G401.6 (cell line): ENCODE measurements around the gene ARID1B.

Source experiments
- FAIRE-seq: peaks from 2 replicates; lab custom pipeline; 2012; peaks lifted over from hg19 to GRCh38; lab: Jason Lieb, UNC

The ARID1B gene

GRCh38 chr6:156825475-156825874, 48.3 kb downstream of the ARID1B start:
- no peak for FAIRE-seq

GRCh38 chr6:156826290-156826955, 49.2 kb downstream of the ARID1B start:
- no peak for FAIRE-seq

- no peak for FAIRE-seq
Measured at GRCh38 chr6:156827382-156827781, 50.2 kb downstream of the ARID1B start.

GRCh38 chr6:156828280-156828703, 51.1 kb downstream of the ARID1B start:
- no peak for FAIRE-seq

DNA sequence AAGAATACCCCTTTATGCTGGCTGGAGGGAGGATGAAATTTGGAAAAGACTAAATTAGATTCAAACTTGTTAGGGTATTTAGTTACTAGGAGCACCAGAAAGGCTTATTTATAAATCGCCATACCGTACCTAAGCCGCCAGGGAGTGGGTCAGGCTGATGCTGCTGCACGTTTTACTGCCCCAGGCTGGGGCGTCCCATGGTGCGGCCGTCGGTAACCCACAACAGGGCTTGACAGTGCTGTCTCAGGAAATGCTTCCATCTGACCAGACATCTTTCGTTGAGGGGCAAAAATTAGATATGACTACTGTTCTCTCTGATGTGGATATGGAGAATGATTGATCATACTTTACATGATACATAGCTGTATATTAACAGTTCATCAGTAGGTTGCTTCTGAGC, 52.9 kb downstream of the ARID1B start:
- no peak for FAIRE-seq

GRCh38 chr6:156832231-156832647, 55.1 kb downstream of the ARID1B start:
- no peak for FAIRE-seq

- no peak for FAIRE-seq
Measured at GRCh38 chr6:156832669-156833068, 55.5 kb downstream of the ARID1B start.

GRCh38 chr6:156833755-156834154, 56.6 kb downstream of the ARID1B start:
- FAIRE-seq, result no peak

DNA sequence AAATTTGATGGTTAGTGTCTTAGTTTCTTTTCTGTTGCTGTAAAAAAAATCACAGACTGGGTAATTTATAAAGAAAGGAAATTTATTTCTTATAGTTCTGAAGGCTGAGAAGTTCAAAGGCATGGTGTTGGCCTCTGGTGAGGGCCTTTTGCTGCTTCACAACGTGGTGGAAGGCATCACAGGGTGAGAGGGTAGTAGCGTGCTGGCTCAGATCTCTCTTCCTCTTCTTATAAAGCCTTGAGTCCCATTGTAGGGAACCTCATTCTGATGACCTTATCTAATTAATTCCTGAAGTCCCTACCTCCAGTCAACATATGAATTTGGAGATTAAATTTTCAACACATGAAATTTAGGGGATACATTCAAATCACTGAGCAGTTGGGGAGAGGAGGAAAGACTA, 62.0 kb downstream of the ARID1B start:
- no peak for FAIRE-seq

DNA sequence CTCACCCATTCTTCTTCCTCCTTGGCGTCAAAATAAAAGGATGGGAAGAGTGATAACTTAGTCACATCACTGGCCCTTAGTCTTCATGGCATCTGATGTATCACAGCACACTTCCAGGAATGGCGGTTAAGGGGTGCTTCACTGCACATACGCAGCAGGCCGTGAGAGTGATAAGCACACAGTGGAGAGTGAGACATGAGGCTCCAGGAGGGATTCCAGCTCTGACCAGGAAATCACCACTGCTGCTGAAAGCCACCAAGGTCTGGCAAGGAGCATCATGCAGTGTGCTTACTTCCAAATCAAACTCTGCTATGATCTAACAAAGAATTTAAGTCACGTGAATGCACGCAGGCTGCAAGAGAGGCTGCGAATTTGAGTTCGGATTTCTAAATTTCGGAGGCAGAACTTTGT, 62.4 kb downstream of the ARID1B start:
- FAIRE-seq, result no peak

DNA sequence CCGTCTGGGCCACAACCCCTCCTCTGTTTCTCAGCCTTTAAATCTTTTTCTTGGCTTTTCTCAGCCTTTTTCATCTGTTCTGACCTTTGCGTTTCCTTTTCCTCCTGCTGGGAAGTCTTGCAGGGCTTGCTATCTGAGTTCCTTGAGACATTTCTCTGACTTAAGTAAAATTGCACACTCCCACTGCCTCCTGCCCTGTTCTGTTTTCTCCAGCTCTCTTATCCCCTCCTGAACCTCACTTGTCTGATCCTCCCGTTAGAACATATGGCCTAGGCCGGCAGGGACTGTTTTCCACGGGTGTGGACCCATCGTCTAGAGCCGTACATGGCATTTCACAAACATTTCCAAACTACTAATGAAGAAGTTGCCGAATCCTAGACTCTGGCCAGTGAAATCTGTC, 63.0 kb downstream of the ARID1B start:
- no peak for FAIRE-seq

GRCh38 chr6:156840606-156841005, 63.4 kb downstream of the ARID1B start:
- no peak for FAIRE-seq

DNA sequence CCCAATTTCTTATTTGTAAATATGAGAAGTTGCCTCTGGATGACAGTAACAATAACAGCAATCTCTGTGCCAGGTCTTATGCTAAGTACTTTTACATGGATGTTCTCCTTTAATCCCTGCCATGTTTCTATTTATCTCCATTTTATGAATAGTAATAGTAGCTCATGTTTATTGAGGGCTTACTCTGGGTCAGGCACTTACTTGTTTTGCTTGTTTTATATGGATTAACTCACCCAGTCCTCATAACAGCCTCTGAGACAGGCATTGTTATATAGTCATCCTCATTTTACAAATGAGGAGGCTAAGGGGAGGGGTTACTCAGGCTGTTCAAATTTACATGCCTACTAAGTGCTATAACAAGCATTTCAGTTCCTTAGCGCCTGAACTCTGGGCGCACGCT, 64.3 kb downstream of the ARID1B start:
- FAIRE-seq, result no peak

DNA sequence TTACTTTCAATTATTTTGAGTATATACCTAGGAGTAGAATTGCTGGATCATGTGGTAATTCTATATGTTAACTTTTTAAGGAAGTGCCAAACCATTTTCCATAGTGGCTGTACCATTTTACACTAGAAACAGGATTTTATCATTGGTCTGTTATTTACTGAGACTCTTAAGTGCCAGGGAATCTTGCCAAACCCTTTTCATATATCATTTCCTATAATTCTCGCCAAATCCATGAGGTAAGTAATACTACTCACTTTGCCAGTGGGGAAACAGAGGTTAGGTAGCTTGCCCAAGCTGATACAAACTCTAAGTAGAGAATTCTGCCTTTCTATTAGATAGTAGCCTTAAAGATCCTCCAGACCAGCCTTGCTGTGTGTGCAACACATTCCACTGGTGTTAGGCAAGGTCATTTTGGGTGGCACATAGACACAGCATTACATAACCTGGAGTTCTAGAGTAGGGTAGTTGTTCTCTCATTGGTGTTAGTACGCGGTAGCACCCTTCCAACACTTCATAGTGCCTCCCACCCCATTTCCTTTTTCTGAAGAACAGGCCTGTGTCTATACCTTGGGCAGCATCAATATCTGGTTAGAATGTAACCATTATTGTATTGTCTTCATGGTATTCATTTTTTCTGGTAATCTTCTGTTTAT, 65.5 kb downstream of the ARID1B start:
- FAIRE-seq, result no peak

- FAIRE-seq, result no peak
Measured at GRCh38 chr6:156844089-156844488, 66.9 kb downstream of the ARID1B start.

DNA sequence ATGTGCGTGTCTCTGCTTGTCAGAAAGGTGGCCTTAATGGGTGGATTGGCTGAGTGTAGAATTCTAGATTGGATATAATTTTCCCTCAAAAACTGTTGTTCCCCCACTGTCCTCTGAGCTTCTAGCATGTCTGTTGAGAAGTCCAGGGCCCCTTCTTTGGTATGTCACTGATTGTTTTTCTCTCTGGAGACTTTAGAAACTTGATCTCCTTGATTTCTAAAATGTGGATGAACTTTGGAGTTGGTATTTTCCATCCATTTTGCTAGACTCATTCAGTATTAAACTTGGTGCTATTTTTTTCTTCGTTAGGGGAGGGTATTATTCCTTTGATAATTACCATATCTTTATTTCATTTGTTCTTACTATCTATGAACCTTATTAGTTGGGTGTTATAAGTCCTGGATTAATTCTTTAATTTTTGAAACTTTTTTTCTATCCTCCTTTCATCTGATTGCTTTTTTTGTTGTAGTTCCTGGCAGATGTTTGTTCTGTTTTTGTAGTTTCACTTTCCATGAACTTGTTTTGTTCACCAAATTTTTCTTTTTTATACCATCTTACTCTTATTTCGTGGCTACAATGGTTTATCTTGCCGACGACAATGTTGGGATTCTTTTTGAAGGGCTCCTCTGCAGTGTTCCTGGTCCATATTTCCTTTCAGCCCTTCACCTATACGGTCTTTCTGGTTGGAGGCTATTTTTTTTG, 68.4 kb downstream of the ARID1B start:
- FAIRE-seq, result no peak

DNA sequence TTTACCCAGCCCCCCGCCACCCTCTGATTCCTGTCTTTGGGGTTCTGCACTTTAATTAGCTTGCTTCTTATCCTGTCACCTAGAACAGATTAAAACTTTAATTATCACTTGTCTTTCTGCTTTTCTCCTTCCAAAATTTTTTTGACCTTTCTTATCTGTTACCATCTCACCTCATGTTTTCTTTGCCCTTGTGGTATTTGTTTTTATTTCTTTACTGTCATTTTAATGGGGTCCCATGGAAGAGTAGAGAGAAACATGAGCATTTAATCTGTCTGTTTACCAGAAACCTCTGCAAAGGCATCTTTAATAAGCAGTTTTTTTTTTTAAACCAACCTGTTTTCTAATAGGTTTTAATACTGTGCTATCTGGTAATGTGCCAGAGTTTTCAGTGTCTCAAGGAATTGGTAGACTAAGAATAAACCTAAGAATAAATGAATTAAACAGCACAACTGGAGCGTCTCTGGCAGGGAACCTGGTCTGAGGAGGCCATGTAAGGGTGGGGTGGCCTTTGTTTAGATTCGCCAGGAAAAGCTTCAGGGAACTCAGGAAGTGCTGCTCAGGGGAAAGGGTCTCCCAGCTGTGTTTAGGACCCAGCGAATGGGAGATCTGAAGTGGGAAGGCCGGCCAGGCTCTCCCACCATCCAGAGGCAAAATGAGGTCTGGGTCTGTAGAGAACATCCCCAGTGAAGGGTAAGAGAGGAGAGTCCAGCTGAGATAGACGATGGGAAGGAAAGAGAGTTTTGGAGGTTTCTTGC, 69.8 kb downstream of the ARID1B start:
- FAIRE-seq, result no peak

DNA sequence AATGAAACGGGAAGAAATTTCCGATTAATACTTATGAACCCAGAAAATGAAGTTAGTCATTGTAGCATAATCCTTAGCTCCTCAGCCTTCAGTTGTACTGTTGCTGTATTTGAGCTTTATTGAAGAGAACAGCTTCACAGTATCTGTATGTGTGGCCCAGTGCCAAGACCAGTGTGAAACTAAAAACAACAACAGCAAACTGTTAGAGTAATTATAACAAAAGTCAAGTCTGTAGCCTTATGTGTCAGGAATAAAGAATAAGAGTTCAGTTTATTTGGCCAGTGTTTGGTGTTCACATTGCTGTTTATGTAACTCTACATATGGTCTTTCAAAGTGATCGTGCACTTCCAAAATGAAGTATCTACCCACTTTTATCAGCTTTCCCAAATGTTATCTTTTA, 70.9 kb downstream of the ARID1B start:
- FAIRE-seq, result no peak

GRCh38 chr6:156848533-156848932, 71.4 kb downstream of the ARID1B start:
- no peak for FAIRE-seq

DNA sequence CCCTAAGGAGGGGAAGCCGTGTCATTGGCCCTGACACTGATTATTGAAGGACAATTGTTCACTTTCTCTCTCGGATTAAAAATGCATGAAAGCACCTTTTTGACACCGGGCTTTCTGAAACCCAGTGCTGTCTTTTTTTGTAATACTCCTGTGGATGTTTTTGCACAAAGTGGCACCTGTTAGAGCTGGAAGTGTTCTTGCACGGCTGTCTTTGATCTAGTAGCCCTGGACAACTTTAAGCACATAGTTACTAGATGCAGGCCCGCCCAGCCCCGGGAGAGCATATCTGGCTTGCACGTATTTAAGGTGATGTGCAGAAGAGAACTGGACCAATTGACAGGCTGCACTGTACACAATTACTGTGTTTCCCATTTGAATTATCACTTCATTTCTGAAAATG, 72.6 kb downstream of the ARID1B start:
- FAIRE-seq, result no peak

- FAIRE-seq, result no peak
Measured at GRCh38 chr6:156850353-156850752, 73.2 kb downstream of the ARID1B start.

DNA sequence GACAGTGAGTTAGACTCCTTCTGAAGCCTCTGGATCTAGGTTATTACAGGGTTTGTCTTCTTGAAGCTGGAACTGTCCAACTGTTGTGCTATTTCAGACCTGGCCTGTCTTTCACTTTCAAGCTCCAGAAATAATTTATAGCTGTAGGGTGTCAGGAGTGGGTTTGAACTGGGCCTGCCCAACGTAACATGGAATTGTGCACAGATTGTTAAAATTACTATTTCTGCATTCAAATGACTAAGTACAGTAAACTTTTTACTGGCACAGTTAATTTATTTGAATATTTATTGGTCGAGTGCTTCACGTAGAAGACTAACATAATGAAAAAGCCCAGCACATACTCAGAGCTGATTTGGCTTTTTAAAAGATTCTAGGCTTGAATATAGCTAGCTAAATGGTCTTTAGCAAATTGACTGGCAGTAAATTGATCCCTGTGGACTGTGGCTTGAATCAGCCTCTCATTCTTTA, 74.3 kb downstream of the ARID1B start:
- no peak for FAIRE-seq
